Measurements from ENCODE around the gene KIF1A.

GRCh38 chr2:240713071-240713927 is 106.7 kb downstream of the KIF1A start:
- TF ChIP-seq CTCF (IDR thresholded peaks at IDR 0.05; ENCODE audit: insufficient read depth, low read length) = no peak
- TF ChIP-seq POLR2AphosphoS5 (IDR thresholded peaks at IDR 0.05; ENCODE audit: low read depth) = no peak
- no peak for TF ChIP-seq SPI1 (IDR thresholded peaks at IDR 0.05; ENCODE audit: borderline replicate concordance, low read depth)

All from HL-60 (cell line).